ENCODE data around the gene PDE4B.

- TF ChIP-seq CTCF (IDR thresholded peaks at IDR 0.05) (no peak), POLR2A (IDR thresholded peaks at IDR 0.05) (no peak)
These were observed 516.5 kb downstream of the PDE4B start for GRCh38 chr1:66309006-66309741.

Data from body of pancreas (tissue), 4 donors.